GM23338 (cell line): Measurements from ENCODE around the gene ZBTB20. TPM values are rescaled to one million over a fixed set of nuclear protein-coding genes. Genes with fewer than 3 reads are reported as not detected.

Source experiments
- ATAC-seq: fragments of 200-7000 bp; cut with Tn5 transposase; 3 replicates; pipeline ENCODE4 v1.9.1; 2020
- DNase-seq: peaks from one replicate; pipeline ENCODE4 v3.0.0-alpha.2; 2015; ENCODE audit warnings: low spot score
- H2AFZ ChIP-seq: fragments of 200-600 bp; sonication (generic); 2 replicates; pipeline ENCODE4 v1.8.0; 2016; ENCODE audit warnings: antibody characterized with exemption, mild to moderate bottlenecking, moderate library complexity
- H3F3A ChIP-seq: fragments of 200-600 bp; sonication (generic); replicated peaks from 2 replicates; pipeline ENCODE4 v1.8.0; 2017; ENCODE audit warnings: antibody characterized with exemption, mixed run types, low read depth
- H3K27ac ChIP-seq: fragments of 200-600 bp; sonication (generic); 2 replicates; pipeline ENCODE4 v1.6.1; 2016; ENCODE audit warnings: low read depth
- H3K27me3 ChIP-seq: fragments of 200-600 bp; sonication (generic); 2 replicates; pipeline ENCODE4 v1.8.0; 2016; ENCODE audit warnings: mild to moderate bottlenecking, mixed run types, moderate library complexity; ENCODE audit not compliant: insufficient read depth
- H3K36me3 ChIP-seq: fragments of 200-600 bp; sonication (generic); 2 replicates; pipeline ENCODE4 v1.8.0; 2016; ENCODE audit warnings: mild to moderate bottlenecking; ENCODE audit not compliant: insufficient read depth
- H3K4me1 ChIP-seq: fragments of 200-600 bp; sonication (generic); 2 replicates; pipeline ENCODE4 v1.8.0; 2016; ENCODE audit warnings: mild to moderate bottlenecking, moderate library complexity; ENCODE audit not compliant: insufficient read depth
- H3K4me2 ChIP-seq: fragments of 200-600 bp; sonication (generic); 2 replicates; pipeline ENCODE4 v1.7.1; 2017; ENCODE audit warnings: mixed run types
- H3K4me3 ChIP-seq: fragments of 200-600 bp; sonication (generic); 2 replicates; pipeline ENCODE4 v1.6.1; 2016; ENCODE audit warnings: mixed run types
- H3K79me2 ChIP-seq: fragments of 200-600 bp; sonication (generic); replicated peaks from 2 replicates; pipeline ENCODE4 v1.8.0; 2017; ENCODE audit warnings: mild to moderate bottlenecking; ENCODE audit not compliant: insufficient read depth
- H3K9me2 ChIP-seq: fragments of 200-600 bp; sonication (generic); 2 replicates; pipeline ENCODE4 v1.8.0; 2017; ENCODE audit not compliant: insufficient read depth
- H4K20me1 ChIP-seq: fragments of 200-600 bp; sonication (generic); replicated peaks from 2 replicates; pipeline ENCODE4 v1.8.0; 2017; ENCODE audit warnings: mild to moderate bottlenecking; ENCODE audit not compliant: insufficient read depth
- H3K27ac Mint-ChIP-seq: 2 replicates; pipeline ENCODE4 v1.8.0; 2020; ENCODE audit warnings: inconsistent platforms, mild to moderate bottlenecking, moderate library complexity, mixed read lengths
- H3K27me3 Mint-ChIP-seq: 3 replicates; pipeline ENCODE4 v1.8.0; 2022; ENCODE audit warnings: low read depth, mild to moderate bottlenecking, moderate library complexity, mixed read lengths, inconsistent platforms; ENCODE audit not compliant: insufficient read depth, poor library complexity
- H3K36me3 Mint-ChIP-seq: 3 replicates; pipeline ENCODE4 v1.8.0; 2021; ENCODE audit warnings: low read depth, mild to moderate bottlenecking, inconsistent platforms, moderate library complexity, mixed read lengths
- H3K4me1 Mint-ChIP-seq: 3 replicates; pipeline ENCODE4 v1.8.0; 2020; ENCODE audit warnings: mild to moderate bottlenecking, inconsistent platforms, mixed read lengths
- H3K4me3 Mint-ChIP-seq: 3 replicates; pipeline ENCODE4 v1.8.0; 2021; ENCODE audit warnings: moderate library complexity, mild to moderate bottlenecking, inconsistent platforms, mixed read lengths
- H3K9me3 Mint-ChIP-seq: 3 replicates; pipeline ENCODE4 v1.8.0; 2020; ENCODE audit warnings: moderate library complexity, mild to moderate bottlenecking, inconsistent platforms, mixed read lengths
- CREB1 ChIP-seq: fragments of 250-450 bp; sonication (Bioruptor Pico); IDR thresholded peaks from 2 replicates; pipeline ENCODE4 v1.5.0; 2020; ENCODE audit warnings: low read depth, mild to moderate bottlenecking, moderate library complexity
- CTCF ChIP-seq, 2 experiments: fragments of 200-600 bp in 1 of 2; sonication (generic) in 1 of 2; conservative IDR thresholded peaks; 2 replicates each; pipeline versions ENCODE4 v1.5.1 to v1.6.1; 2016 to 2017; ENCODE audit warnings: antibody characterized with exemption in 2 of 2, low read depth in 2 of 2, mild to moderate bottlenecking in 2 of 2, moderate library complexity in 1 of 2
- ETS1 ChIP-seq: IDR thresholded peaks from 2 replicates; pipeline ENCODE4 v1.6.1; 2016; ENCODE audit warnings: antibody characterized with exemption
- EZH2 ChIP-seq: fragments of 200-600 bp; sonication (generic); IDR thresholded peaks from one replicate; pipeline ENCODE4 v1.8.0; 2017; ENCODE audit warnings: antibody characterized with exemption, mild to moderate bottlenecking, low read depth; ENCODE audit not compliant: unreplicated experiment
- EZH2phosphoT487 ChIP-seq: fragments of 200-600 bp; sonication (generic); IDR thresholded peaks from one replicate; pipeline ENCODE4 v1.8.1; 2018; ENCODE audit warnings: antibody characterized with exemption; ENCODE audit not compliant: unreplicated experiment
- JUNB ChIP-seq: IDR thresholded peaks from one replicate; pipeline ENCODE4 v1.6.1; 2016; ENCODE audit warnings: antibody characterized with exemption; ENCODE audit not compliant: unreplicated experiment
- NANOG ChIP-seq: IDR thresholded peaks from 2 replicates; pipeline ENCODE4 v1.6.1; 2016; ENCODE audit warnings: antibody characterized with exemption, borderline replicate concordance
- POLR2AphosphoS5 ChIP-seq: IDR thresholded peaks from 2 replicates; pipeline ENCODE4 v1.6.1; 2016; ENCODE audit warnings: antibody characterized with exemption, low read depth
- REST ChIP-seq: IDR thresholded peaks from one replicate; pipeline ENCODE4 v1.6.1; 2018; ENCODE audit warnings: antibody characterized with exemption; ENCODE audit not compliant: unreplicated experiment
- STAT1 ChIP-seq: IDR thresholded peaks from one replicate; pipeline ENCODE4 v1.6.1; 2016; ENCODE audit warnings: antibody characterized with exemption; ENCODE audit not compliant: unreplicated experiment
- ZNF114 ChIP-seq: fragments of 250-450 bp; sonication (Bioruptor Pico); IDR thresholded peaks from 2 replicates; pipeline ENCODE4 v1.5.0; 2020; ENCODE audit warnings: mild to moderate bottlenecking, moderate library complexity
- ZNF331 ChIP-seq: fragments of 250-450 bp; sonication (Bioruptor Pico); IDR thresholded peaks from 2 replicates; pipeline ENCODE4 v1.5.0; 2020; ENCODE audit warnings: low read depth, mild to moderate bottlenecking, moderate library complexity
- ZNF462 ChIP-seq: fragments of 250-450 bp; sonication (Bioruptor Pico); IDR thresholded peaks from 2 replicates; pipeline ENCODE4 v1.5.0; 2020; ENCODE audit warnings: mild to moderate bottlenecking, moderate library complexity
- polyA plus RNA-seq: library from polyadenylated mRNA; unstranded; fragments of >200 nt; fragmentation: Nextera tagmentation; extraction: Ambion mirVana; gene quantifications from 2 replicates; pipeline ENCODE4 v1.2.1, GENCODE V29; 2016
- total RNA-seq: library from RNA; depleted of rRNA; stranded (reverse); fragments of >200 nt; shearing (Covaris generic); gene quantifications from 2 replicates; pipeline ENCODE4 v1.2.3, GENCODE V29; 2014

Gene ZBTB20
- total and polyA plus RNA-seq, 2 experiments from 2014 or later = 2.0 to 3.3 TPM

DNA sequence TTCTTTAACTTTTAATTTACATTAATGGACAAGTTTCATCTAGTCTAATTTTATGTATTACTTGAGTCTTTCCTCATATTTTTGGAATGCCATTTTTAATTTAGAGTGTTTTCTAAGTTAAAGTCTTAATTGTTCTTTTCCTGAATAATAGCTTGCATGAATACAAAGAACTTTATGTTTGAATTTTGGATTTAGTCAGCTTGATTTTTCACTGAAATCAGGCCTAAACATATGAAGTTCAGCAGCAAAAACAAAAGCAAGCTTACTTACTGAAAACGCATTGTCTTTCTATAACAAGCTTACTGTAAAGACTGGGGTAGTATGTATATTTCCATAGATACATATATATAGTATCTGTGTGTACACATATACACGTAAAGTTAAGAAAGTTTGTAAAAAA lies 126.0 kb downstream of the ZBTB20 start:
- Histone ChIP-seq H3K27ac (no peak overlapping the region), H3K27me3 (no peaks in the 10 kb centered on the region), H3K4me3 (no peak overlapping the region), H3K4me2 (no peak overlapping the region), H3F3A (no peaks in the 10 kb centered on the region), H3K9me2 (no peaks in the 10 kb centered on the region), H2AFZ (no peak overlapping the region), H3K4me1 (no peaks in the 10 kb centered on the region), H3K36me3 (no peaks in the 10 kb centered on the region), H4K20me1 (no peaks in the 10 kb centered on the region), H3K79me2 (no peaks in the 10 kb centered on the region)
- H3K27ac Mint-ChIP-seq = no peak overlapping the region
- TF ChIP-seq CTCF (conservative IDR thresholded peaks at IDR 0.05; ENCODE audit: low read depth in 2 of 2) = no peak
- no peak for TF ChIP-seq POLR2AphosphoS5
- no peak for TF ChIP-seq ZNF114
- no peak for TF ChIP-seq ETS1
- TF ChIP-seq JUNB = no peak
- TF ChIP-seq ZNF331 = no peak
- TF ChIP-seq EZH2 = no peak
- TF ChIP-seq REST = no peak
- TF ChIP-seq CREB1 = no peak
- TF ChIP-seq STAT1 = no peak
- no peak for TF ChIP-seq NANOG
- no peak for TF ChIP-seq EZH2phosphoT487
- no peak for TF ChIP-seq ZNF462 (CRISPR knock-in tag)
- H3K4me3 Mint-ChIP-seq = no peak overlapping the region
- ATAC-seq (no peak), DNase-seq (no peak)
- no peaks in the 10 kb centered on the region; the same call in 2 of the 3 replicates for H3K36me3 Mint-ChIP-seq
- peaks cover 2% of the 10 kb centered on the region for H3K27me3 Mint-ChIP-seq
- H3K4me1 Mint-ChIP-seq = no peaks in the 10 kb centered on the region
- peaks cover 3% of the 10 kb centered on the region; the same call in 1 of the 3 replicates for H3K9me3 Mint-ChIP-seq
